Activated CD4-positive, alpha-beta T cell treated with anti-CD3 and anti-CD28 coated beads for 36 hours (primary cell): ENCODE results near the gene CRABP1. TPM values are rescaled to one million over a fixed set of nuclear protein-coding genes. Genes with fewer than 3 reads are reported as not detected.

Experiments used
- ATAC-seq: fragments of 200-7000 bp; cut with Tn5 transposase; one replicate; pipeline ENCODE4 v1.10.0; 2021; ENCODE audit warnings: mild to moderate bottlenecking, moderate library complexity
- CTCF ChIA-PET: fragments of 350-600 bp; sonication (Branson Sonifier 250); formaldehyde crosslinking; loops from one replicate; lab custom pipeline; 2021; ENCODE audit warnings: antibody characterized with exemption; lab: Charles Lee
- POLR2A ChIA-PET: fragments of 350-600 bp; sonication (Branson Sonifier 250); formaldehyde crosslinking; loops from one replicate; lab custom pipeline; 2021; ENCODE audit warnings: antibody characterized with exemption, inconsistent platforms; lab: Charles Lee
- DNase-seq: peaks from one replicate; pipeline ENCODE4 v3.0.0-alpha.2; 2020
- H3K27ac Mint-ChIP-seq: one replicate; pipeline ENCODE4 v1.8.0; 2021; ENCODE audit warnings: mixed read lengths
- H3K27me3 Mint-ChIP-seq: one replicate; pipeline ENCODE4 v1.8.0; 2021; ENCODE audit warnings: mixed read lengths
- H3K36me3 Mint-ChIP-seq: one replicate; pipeline ENCODE4 v1.8.0; 2021; ENCODE audit warnings: low read depth, mixed read lengths
- H3K4me1 Mint-ChIP-seq: one replicate; pipeline ENCODE4 v1.8.0; 2021; ENCODE audit warnings: mixed read lengths
- H3K4me3 Mint-ChIP-seq: one replicate; pipeline ENCODE4 v1.8.0; 2021; ENCODE audit warnings: mild to moderate bottlenecking, moderate library complexity, mixed read lengths
- H3K9me3 Mint-ChIP-seq: one replicate; pipeline ENCODE4 v1.8.0; 2021; ENCODE audit warnings: low read depth, mixed read lengths
- intact Hi-C, 2 experiments: fragments of 100-400 bp; cut with DNase I in 1 of 2; cut with micrococcal nuclease in 1 of 2; formaldehyde crosslinking; loops; one replicate each; pipeline versions ENCODE4 v1.14.2 to v1.15.1; 2022 to 2024; cut with DNase I, micrococcal nuclease
- total RNA-seq, 2 experiments: library from RNA; stranded (reverse); gene quantifications; one replicate each; pipeline ENCODE4 v1.2.3, GENCODE V29; 2021

Gene CRABP1
- total RNA-seq, result under 1 TPM; 0.90 to 0.96 TPM

GRCh38 chr15:78340231-78341056 is at the start of gene CRABP1:
CRABP1 (plus strand) TSS chr15:78340353; CDS start chr15:78340429, 76 bp downstream.
- CTCF ChIA-PET, result interaction anchor here (0.7 to 1.3 kb wide), 2 partner anchors 23 to 473 kb away, joined by 3 read pairs; no protein-coding TSS in a partner anchor

GRCh38 chr15:78291052-78291451 is 49.1 kb upstream of the CRABP1 start:
- H3K27me3 Mint-ChIP-seq, result no peaks in the 10 kb centered on the region
- H3K4me1 Mint-ChIP-seq, result no peaks in the 10 kb centered on the region
- ATAC-seq (no peak), DNase-seq (no peak)
- peaks cover 52% of the 10 kb centered on the region for H3K36me3 Mint-ChIP-seq
- H3K9me3 Mint-ChIP-seq, result no peaks in the 10 kb centered on the region
- no peak overlapping the region for H3K4me3 Mint-ChIP-seq
- H3K27ac Mint-ChIP-seq, result no peak overlapping the region
- ChIA-PET CTCF (interaction anchor here (0.6 to 1.8 kb wide), 3 partner anchors 8 to 40 kb away, joined by 3 to 5 read pairs (median 4); partner anchors contain the start of gene SKIC8), POLR2A (no interaction called here)
- intact Hi-C loops, result no loop called here

More at GRCh38 chr15:78340231-78341056, at the start of gene CRABP1:
- Mint-ChIP-seq H3K4me1 (peaks cover 3% of the 10 kb centered on the region), H3K4me3 (peak within 1 kb of the TSS; percentile 11), H3K27me3 (peaks cover 47% of the 10 kb centered on the region), H3K9me3 (no peaks in the 10 kb centered on the region), H3K27ac (no peak within 1 kb of the TSS), H3K36me3 (no peaks in the 10 kb centered on the region)
- intact Hi-C loops, result no loop called here
- peak; percentile 50 for DNase-seq
- POLR2A ChIA-PET, result no interaction called here
- peak; percentile 39 for ATAC-seq

GRCh38 chr15:78291698-78292097 is 48.5 kb upstream of the CRABP1 start:
- Mint-ChIP-seq H3K4me3 (no peak overlapping the region), H3K9me3 (no peaks in the 10 kb centered on the region), H3K36me3 (peaks cover 46% of the 10 kb centered on the region), H3K4me1 (no peaks in the 10 kb centered on the region), H3K27ac (no peak overlapping the region), H3K27me3 (no peaks in the 10 kb centered on the region)
- ATAC-seq (no peak), DNase-seq (no peak)
- intact Hi-C loops, result no loop called here
- CTCF ChIA-PET, result interaction anchor here (0.6 to 1.8 kb wide), 4 partner anchors 8 to 39 kb away, joined by 3 to 5 read pairs (median 4); partner anchors contain the start of gene SKIC8
- POLR2A ChIA-PET, result no interaction called here

- ATAC-seq (no peak), DNase-seq (no peak)
- ChIA-PET CTCF (interaction anchor here (1.0 to 2.9 kb wide), 3 partner anchors 9 to 27 kb away, joined by 3 to 8 read pairs (median 5); no protein-coding TSS in a partner anchor), POLR2A (no interaction called here)
- Mint-ChIP-seq H3K9me3 (no peaks in the 10 kb centered on the region), H3K27ac (no peak overlapping the region), H3K4me3 (no peak overlapping the region), H3K27me3 (no peaks in the 10 kb centered on the region), H3K4me1 (peaks cover 3% of the 10 kb centered on the region), H3K36me3 (peaks cover 45% of the 10 kb centered on the region)
- intact Hi-C loops, result no loop called here
Observed at GRCh38 chr15:78292219-78292618, 47.9 kb upstream of the CRABP1 start.

GRCh38 chr15:78299101-78299930 is 40.8 kb upstream of the CRABP1 start, which contains the start of gene SKIC8:
SKIC8 (minus strand) TSS chr15:78299609; CDS start chr15:78295686, 3,923 bp downstream.
- Mint-ChIP-seq H3K9me3 (no peaks in the 10 kb centered on the region), H3K27ac (peak within 1 kb of the TSS; percentile 91), H3K27me3 (no peaks in the 10 kb centered on the region), H3K36me3 (peaks cover 12% of the 10 kb centered on the region), H3K4me1 (peaks cover 29% of the 10 kb centered on the region), H3K4me3 (peak within 1 kb of the TSS; percentile 96)
- POLR2A ChIA-PET, result interaction anchor here (0.6 to 1.2 kb wide), 5 partner anchors 13 to 400 kb away, joined by 6 to 9 read pairs (median 6); no protein-coding TSS in a partner anchor
- intact Hi-C loops, result loop anchor here (1.0 to 5.0 kb wide), 8 partner anchors 35 to 574 kb away; partner anchors contain the start of genes IREB2 (in 2 of the 2), DNAJA4 (in 1 of the 2), HYKK (in 1 of the 2) and IDH3A (in 1 of the 2)
- ATAC-seq, result peak; percentile 96
- CTCF ChIA-PET, result interaction anchor here (0.6 to 2.0 kb wide), 15 partner anchors 8 to 561 kb away, joined by 3 to 5 read pairs (median 3); partner anchors contain the start of genes IDH3A and PSMA4
- DNase-seq, result peak; percentile 95

GRCh38 chr15:78301326-78301725 is 38.8 kb upstream of the CRABP1 start:
- H3K9me3 Mint-ChIP-seq, result no peaks in the 10 kb centered on the region
- intact Hi-C loops, result loop anchor here in 1 of 2 experiments (10.0 kb wide), 1 partner anchor 203 kb away; the partner anchor contains the start of gene HYKK
- CTCF ChIA-PET, result interaction anchor here (0.6 kb wide), 1 partner anchor 391 kb away, joined by 3 read pairs; no protein-coding TSS in a partner anchor
- peak overlapping the region; percentile 42 for H3K27ac Mint-ChIP-seq
- no peaks in the 10 kb centered on the region for H3K27me3 Mint-ChIP-seq
- no peak for ATAC-seq
- H3K4me1 Mint-ChIP-seq, result peaks cover 29% of the 10 kb centered on the region
- DNase-seq, result no peak
- no peak overlapping the region for H3K4me3 Mint-ChIP-seq
- POLR2A ChIA-PET, result no interaction called here
- H3K36me3 Mint-ChIP-seq, result peaks cover 2% of the 10 kb centered on the region

GRCh38 chr15:78301828-78302227 is 38.3 kb upstream of the CRABP1 start:
- Mint-ChIP-seq H3K36me3 (peaks cover 2% of the 10 kb centered on the region), H3K4me3 (no peak overlapping the region), H3K27me3 (no peaks in the 10 kb centered on the region), H3K27ac (no peak overlapping the region), H3K4me1 (peaks cover 29% of the 10 kb centered on the region), H3K9me3 (no peaks in the 10 kb centered on the region)
- CTCF ChIA-PET, result interaction anchor here (0.6 kb wide), 1 partner anchor 194 kb away, joined by 3 read pairs; no protein-coding TSS in a partner anchor
- intact Hi-C loops, result loop anchor here in 1 of 2 experiments (10.0 kb wide), 1 partner anchor 203 kb away; the partner anchor contains the start of gene HYKK
- DNase-seq (no peak), ATAC-seq (no peak)
- POLR2A ChIA-PET, result no interaction called here

GRCh38 chr15:78302579-78303312 is 37.4 kb upstream of the CRABP1 start:
- intact Hi-C loops, result loop anchor here in 1 of 2 experiments (10.0 kb wide), 1 partner anchor 202 kb away; the partner anchor contains the start of gene HYKK
- Mint-ChIP-seq H3K36me3 (peaks cover 2% of the 10 kb centered on the region), H3K27me3 (no peaks in the 10 kb centered on the region), H3K4me1 (peaks cover 24% of the 10 kb centered on the region), H3K4me3 (no peak overlapping the region), H3K9me3 (no peaks in the 10 kb centered on the region), H3K27ac (no peak overlapping the region)
- no peak for DNase-seq
- ChIA-PET CTCF (interaction anchor here (1.0 kb wide), 1 partner anchor 21 kb away, joined by 3 read pairs; no protein-coding TSS in a partner anchor), POLR2A (no interaction called here)
- no peak for ATAC-seq

- Mint-ChIP-seq H3K27me3 (peaks cover 4% of the 10 kb centered on the region), H3K4me1 (peaks cover 17% of the 10 kb centered on the region), H3K4me3 (no peak overlapping the region), H3K36me3 (peaks cover under 1% of the 10 kb centered on the region), H3K9me3 (no peaks in the 10 kb centered on the region), H3K27ac (no peak overlapping the region)
- intact Hi-C loops, result loop anchor here in 1 of 2 experiments (5.0 to 10.0 kb wide), 2 partner anchors 200 to 313 kb away; partner anchors contain the start of gene HYKK
- POLR2A ChIA-PET, result no interaction called here
- no peak for DNase-seq
- ATAC-seq, result no peak
- CTCF ChIA-PET, result interaction anchor here (1.8 kb wide), 1 partner anchor 11 kb away, joined by 8 read pairs; no protein-coding TSS in a partner anchor
Observed at GRCh38 chr15:78304216-78305066, 35.7 kb upstream of the CRABP1 start.
